Endothelial cell of umbilical vein (primary cell): ENCODE data around the gene ASGR2. TPM values are rescaled to one million over a fixed set of nuclear protein-coding genes. Genes with fewer than 3 reads are reported as not detected.

Experiments used
- BruUV-seq: library from RNA; stranded (reverse); fragments of 400-500 nt; replicated peaks from 2 replicates; lab custom pipeline; 2021; lab: Mats Ljungman, UMichigan
- CTCF ChIA-PET: fragments of 300-600, 350-600 bp; sonication (Branson Sonifier 250); formaldehyde crosslinking; loops from one replicate; lab custom pipeline; 2021; ENCODE audit warnings: antibody characterized with exemption, inconsistent platforms; lab: Charles Lee
- POLR2A ChIA-PET: fragments of 300-600, 350-600 bp; sonication (Branson Sonifier 250); formaldehyde crosslinking; loops from one replicate; lab custom pipeline; 2021; ENCODE audit warnings: antibody characterized with exemption, inconsistent platforms; lab: Charles Lee
- DNase-seq: peaks from one replicate; pipeline ENCODE4 v3.0.0-alpha.2; 2011; ENCODE audit warnings: low read depth, low spot score
- FAIRE-seq: peaks from 2 replicates; lab custom pipeline; 2011; peaks lifted over from hg19 to GRCh38; lab: Jason Lieb, UNC
- H2AFZ ChIP-seq: 2 replicates; pipeline ENCODE4 v1.6.0; 2012; ENCODE audit warnings: low read depth, low read length, control low read depth, inconsistent platforms
- H3K27ac ChIP-seq: 2 replicates; pipeline ENCODE4 v1.5.1; 2011; ENCODE audit warnings: low read depth, mild to moderate bottlenecking, control low read depth, low read length, moderate library complexity; ENCODE audit not compliant: insufficient read depth
- H3K27me3 ChIP-seq, 2 experiments: 2 replicates each; pipeline versions ENCODE4 v1.6.0 to v1.6.1; 2011; ENCODE audit warnings: low read length in 2 of 2, mixed read lengths in 1 of 2; ENCODE audit not compliant: control insufficient read depth in 2 of 2, insufficient read depth in 2 of 2
- H3K36me3 ChIP-seq, 2 experiments: 2 replicates in 1 of 2; 3 replicates in 1 of 2; pipeline ENCODE4 v1.5.1; 2011; ENCODE audit warnings: low read length in 2 of 2, mild to moderate bottlenecking in 1 of 2, moderate library complexity in 1 of 2; ENCODE audit not compliant: control insufficient read depth in 2 of 2, insufficient read depth in 2 of 2; ENCODE audit errors: extremely low read depth in 1 of 2
- H3K4me1 ChIP-seq: 3 replicates; pipeline ENCODE4 v1.5.1; 2011; ENCODE audit warnings: mild to moderate bottlenecking, low read length; ENCODE audit not compliant: control insufficient read depth, insufficient read depth; ENCODE audit errors: extremely low read depth
- H3K4me2 ChIP-seq: 2 replicates; pipeline ENCODE4 v1.6.1; 2011; ENCODE audit warnings: low read length, control low read depth, mixed read lengths; ENCODE audit not compliant: insufficient read depth
- H3K4me3 ChIP-seq, 3 experiments: fragments of 200-600 bp in 1 of 3; sonication (generic), shearing (Covaris generic) in 1 of 3; replicated peaks in 1 of 3; 2 replicates each; pipeline ENCODE4 v1.5.1; 2011 to 2016; ENCODE audit warnings: control low read depth in 3 of 3, low read length in 3 of 3, mild to moderate bottlenecking in 2 of 3, inconsistent platforms in 1 of 3, low read depth in 1 of 3, moderate library complexity in 1 of 3; ENCODE audit not compliant: insufficient read depth in 1 of 3
- H3K79me2 ChIP-seq: 2 replicates; pipeline ENCODE4 v1.6.0; 2012; ENCODE audit warnings: low read length, inconsistent platforms; ENCODE audit not compliant: control insufficient read depth, insufficient read depth
- H3K9ac ChIP-seq: replicated peaks from 2 replicates; pipeline ENCODE3; 2011; ENCODE audit warnings: low read length, control low read depth; ENCODE audit not compliant: insufficient read depth; ENCODE audit errors: extremely low read depth
- H3K9me1 ChIP-seq: replicated peaks from 3 replicates; pipeline ENCODE4 v1.6.0; 2011; ENCODE audit warnings: mild to moderate bottlenecking, low read length; ENCODE audit not compliant: control insufficient read depth, insufficient read depth; ENCODE audit errors: extremely low read depth
- H3K9me3 ChIP-seq: replicated peaks from 2 replicates; pipeline ENCODE4 v1.5.1; 2012; ENCODE audit warnings: low read length, inconsistent platforms; ENCODE audit not compliant: control insufficient read depth, insufficient read depth
- H4K20me1 ChIP-seq: replicated peaks from 2 replicates; pipeline ENCODE3; 2011; ENCODE audit warnings: mild to moderate bottlenecking, low read length; ENCODE audit not compliant: control insufficient read depth, insufficient read depth; ENCODE audit errors: extremely low read depth
- CTCF ChIP-seq, 2 donors: IDR thresholded peaks; 1 replicate in 1 of 2; 2 replicates in 1 of 2; pipeline ENCODE4 v1.5.1; 2011; ENCODE audit warnings: low read length in 2 of 2, mild to moderate bottlenecking in 2 of 2, moderate library complexity in 2 of 2, control low read depth in 1 of 2, inconsistent platforms in 1 of 2, low read depth in 1 of 2; ENCODE audit not compliant: insufficient read depth in 1 of 2; ENCODE audit errors: extremely low read depth in 1 of 2
- EZH2 ChIP-seq: IDR thresholded peaks from 2 replicates; pipeline ENCODE4 v1.6.1; 2012; ENCODE audit warnings: borderline replicate concordance, low read depth, mild to moderate bottlenecking, moderate library complexity, low read length, inconsistent platforms; ENCODE audit not compliant: severe bottlenecking
- FOS ChIP-seq: IDR thresholded peaks from 2 replicates; pipeline ENCODE4 v1.6.1; 2011; ENCODE audit warnings: mild to moderate bottlenecking, low read length, moderate library complexity, borderline replicate concordance; ENCODE audit not compliant: insufficient read depth
- GATA2 ChIP-seq: IDR thresholded peaks from 2 replicates; pipeline ENCODE4 v1.7.0; 2011; ENCODE audit warnings: low read depth, mild to moderate bottlenecking, moderate library complexity, mixed read lengths, low read length; ENCODE audit not compliant: insufficient read length, insufficient read depth
- JUN ChIP-seq: IDR thresholded peaks from 2 replicates; pipeline ENCODE4 v1.6.1; 2011; ENCODE audit warnings: borderline replicate concordance, low read depth; ENCODE audit not compliant: insufficient read length, insufficient read depth
- MAX ChIP-seq: IDR thresholded peaks from 2 replicates; pipeline ENCODE4 v1.6.1; 2011; ENCODE audit not compliant: insufficient read depth, insufficient read length
- MYC ChIP-seq: IDR thresholded peaks from one replicate; pipeline ENCODE4 v1.6.1; 2011; ENCODE audit warnings: mild to moderate bottlenecking, low read depth, low read length
- POLR2A ChIP-seq: IDR thresholded peaks from 2 replicates; pipeline ENCODE4 v1.6.1; 2012; ENCODE audit warnings: low read depth, mild to moderate bottlenecking, control low read depth, low read length
- POLR2AphosphoS5 ChIP-seq: IDR thresholded peaks from 2 replicates; pipeline ENCODE4 v1.6.1; 2012; ENCODE audit warnings: low read depth, mild to moderate bottlenecking, control low read depth, low read length, moderate library complexity; ENCODE audit not compliant: insufficient read depth
- dilution Hi-C: fragments of 300-500 bp; cut with MboI; formaldehyde crosslinking; loops from one replicate; pipeline ENCODE4 v1.15.0; 2019; ENCODE audit warnings: low sequenced_read_pairs; ENCODE audit not compliant: extremely low pct_ligation_motif_present
- intact Hi-C: fragments of 100-400 bp; cut with micrococcal nuclease; formaldehyde crosslinking; loops from one replicate; pipeline ENCODE4 v1.10.0; 2022
- polyA plus RNA-seq, 4 experiments: library from polyadenylated mRNA; depleted of rRNA in 3 of 4; stranded (reverse) in 3 of 4; unstranded in 1 of 4; fragments of >200 nt; gene quantifications; 2 replicates each; pipeline versions ENCODE4 v1.2.1 to v1.2.3, GENCODE V29; 2011 to 2012; ENCODE audit warnings: missing spikeins in 1 of 4
- total RNA-seq: library from RNA; stranded (reverse); gene quantifications from 2 replicates; pipeline ENCODE4 v1.2.3, GENCODE V29; 2021

The ASGR2 gene
- total and polyA plus RNA-seq, 2 donors (not counting 3 experiments of a cell fraction or from before 2014, with no cell fraction given) = not detected

GRCh38 chr17:7133916-7134315 is 19.3 kb upstream of the ASGR2 start:
- ChIA-PET POLR2A (interaction anchor here (0.7 kb wide), 1 partner anchor 75 kb away, joined by 9 read pairs; no protein-coding TSS in a partner anchor), CTCF (interaction anchor here (0.7 to 10.9 kb wide), 15 partner anchors 14 to 524 kb away, joined by 3 to 223 read pairs (median 5); no protein-coding TSS in a partner anchor)
- BruUV-seq = no TSS peak
- Histone ChIP-seq H2AFZ (peak overlapping the region; percentile 70), H3K4me2 (no peak overlapping the region), H3K9ac (no peak overlapping the region), H3K9me3 (no peaks in the 10 kb centered on the region), H3K27me3 (no peaks in the 10 kb centered on the region), H3K9me1 (no peaks in the 10 kb centered on the region), H3K4me1 (peaks cover 28% of the 10 kb centered on the region), H3K79me2 (no peaks in the 10 kb centered on the region), H3K36me3 (no peaks in the 10 kb centered on the region), H4K20me1 (no peaks in the 10 kb centered on the region), H3K27ac (no peak overlapping the region), H3K4me3 (no peak overlapping the region)
- dilution Hi-C loops (no loop called here), intact Hi-C loops (loop anchor here (1.0 kb wide), 1 partner anchor 74 kb away; no protein-coding TSS in a partner anchor)
- no peak for TF ChIP-seq FOS
- TF ChIP-seq JUN = no peak
- no peak for TF ChIP-seq POLR2A
- TF ChIP-seq EZH2 = no peak
- no peak for TF ChIP-seq MAX
- TF ChIP-seq POLR2AphosphoS5 = no peak
- TF ChIP-seq CTCF (IDR thresholded peaks at IDR 0.05; ENCODE audit: extremely low read depth in 1 of 2, insufficient read depth in 1 of 2, low read depth in 1 of 2, low read length in 2 of 2) = no peak
- TF ChIP-seq GATA2 = no peak
- TF ChIP-seq MYC = no peak
- no peak for FAIRE-seq
- DNase-seq = no peak
